HepG2 (cell line): Measurements from ENCODE around the gene CLTA. TPM values are rescaled to one million over a fixed set of nuclear protein-coding genes. Genes with fewer than 3 reads are reported as not detected.
A peak's percentile ranks its signal among the peaks of the same experiment; 100 is the strongest.

Experiments
- ATAC-seq: fragments of 200-7000 bp; cut with Tn5 transposase; 3 replicates; pipeline ENCODE4 v1.9.1; 2020; ENCODE audit warnings: mild to moderate bottlenecking, moderate library complexity
- BruUV-seq: library from RNA; stranded (reverse); fragments of 400-500 nt; replicated peaks from 2 replicates; lab custom pipeline; 2021; lab: Mats Ljungman, UMichigan
- CTCF ChIA-PET: fragments of 300-600 bp; formaldehyde crosslinking; extraction: SDS; loops from one replicate; lab custom pipeline; 2021; ENCODE audit warnings: low total read pairs, inconsistent platforms, low intra/inter-chr PET ratio; lab: Yijun Ruan, JAX
- POLR2A ChIA-PET: fragments of 350-600 bp; sonication (Branson Sonifier 250); formaldehyde crosslinking; loops from one replicate; lab custom pipeline; 2020; ENCODE audit warnings: antibody characterized with exemption, inconsistent platforms; lab: Yijun Ruan, JAX
- DNase-seq: peaks from one replicate; pipeline ENCODE4 v3.0.0-alpha.2; 2015; ENCODE audit warnings: low spot score
- FAIRE-seq: peaks from 3 replicates; lab custom pipeline; 2011; peaks lifted over from hg19 to GRCh38; lab: Jason Lieb, UNC
- H2AFZ ChIP-seq: one replicate; pipeline ENCODE4 v1.6.1; 2011; ENCODE audit warnings: low read length, inconsistent platforms
- H3K27ac ChIP-seq: fragments of 300-600 bp; 3 replicates; pipeline ENCODE4 v1.8.0; 2011; ENCODE audit warnings: mixed run types, mild to moderate bottlenecking, mixed read lengths, low read length, inconsistent platforms; ENCODE audit not compliant: insufficient read depth; ENCODE audit errors: extremely low read length
- H3K27me3 ChIP-seq, 2 experiments: fragments of 200-600 bp in 1 of 2; 2 replicates in 1 of 2; 3 replicates in 1 of 2; pipeline versions ENCODE4 v1.6.0 to v1.8.0; 2011; ENCODE audit warnings: low read length in 2 of 2, mild to moderate bottlenecking in 2 of 2, moderate library complexity in 2 of 2, inconsistent platforms in 1 of 2; ENCODE audit not compliant: insufficient read depth in 2 of 2, control insufficient read depth in 1 of 2
- H3K36me3 ChIP-seq, 2 experiments: fragments of 200-600 bp in 1 of 2; replicated peaks in 1 of 2; 2 replicates in 1 of 2; 3 replicates in 1 of 2; pipeline versions ENCODE4 v1.5.1 to v1.8.0; 2011; ENCODE audit warnings: low read length in 2 of 2, inconsistent platforms in 1 of 2; ENCODE audit not compliant: insufficient read depth in 2 of 2, control insufficient read depth in 1 of 2
- H3K4me1 ChIP-seq: 2 replicates; pipeline ENCODE4 v1.5.1; 2012; ENCODE audit warnings: low read length, inconsistent platforms; ENCODE audit not compliant: insufficient read depth
- H3K4me2 ChIP-seq: 2 replicates; pipeline ENCODE4 v1.6.0; 2011; ENCODE audit warnings: low read depth, low read length, inconsistent platforms
- H3K4me3 ChIP-seq, 3 experiments: fragments of 200-600 bp in 1 of 3; sonication (generic), shearing (Covaris generic) in 1 of 3; replicated peaks in 1 of 3; 2 replicates each; pipeline ENCODE4 v1.5.1; 2011 to 2016; ENCODE audit warnings: low read length in 3 of 3, inconsistent platforms in 2 of 3, low read depth in 2 of 3, mild to moderate bottlenecking in 2 of 3, control low read depth in 1 of 3, mixed read lengths in 1 of 3; ENCODE audit not compliant: insufficient read depth in 1 of 3
- H3K79me2 ChIP-seq: one replicate; pipeline ENCODE4 v1.6.1; 2011; ENCODE audit warnings: low read length, inconsistent platforms; ENCODE audit not compliant: insufficient read depth
- H3K9ac ChIP-seq: 2 replicates; pipeline ENCODE4 v1.6.0; 2011; ENCODE audit warnings: mild to moderate bottlenecking, low read depth, low read length, inconsistent platforms; ENCODE audit not compliant: insufficient read depth
- H3K9me3 ChIP-seq: 2 replicates; pipeline ENCODE4 v1.5.1; 2012; ENCODE audit warnings: mild to moderate bottlenecking, low read length
- H4K20me1 ChIP-seq: 2 replicates; pipeline ENCODE4 v1.6.0; 2011; ENCODE audit warnings: inconsistent platforms, mild to moderate bottlenecking, low read length, moderate library complexity; ENCODE audit not compliant: insufficient read depth
- MEIS1 ChIP-seq: sonication (generic); formaldehyde crosslinking; IDR thresholded peaks from 2 replicates; pipeline ENCODE4 v1.9.0; 2021; ENCODE audit warnings: mild to moderate bottlenecking, missing genetic modification reagents, moderate library complexity, borderline replicate concordance
- POLR2G ChIP-seq: fragments of 200-400 bp; formaldehyde crosslinking; IDR thresholded peaks from 2 replicates; pipeline ENCODE4 v1.6.1; 2018; ENCODE audit warnings: mild to moderate bottlenecking, low read depth, low read length, moderate library complexity
- RBFOX2 ChIP-seq: fragments of 200-400 bp; formaldehyde crosslinking; IDR thresholded peaks from 2 replicates; pipeline ENCODE4 v1.6.1; 2017; ENCODE audit warnings: low read depth, mild to moderate bottlenecking, low read length
- XBP1 ChIP-seq: sonication (generic); formaldehyde crosslinking; IDR thresholded peaks from 2 replicates; pipeline ENCODE4 v1.5.0; 2020; ENCODE audit warnings: missing genetic modification reagents
- ZNF18 ChIP-seq: sonication (generic); formaldehyde crosslinking; IDR thresholded peaks from 2 replicates; pipeline ENCODE4 v1.8.0; 2022; ENCODE audit warnings: mild to moderate bottlenecking, missing genetic modification reagents; ENCODE audit not compliant: insufficient replicate concordance
- ZSCAN25 ChIP-seq: sonication (generic); formaldehyde crosslinking; IDR thresholded peaks from 2 replicates; pipeline ENCODE4 v1.8.0; 2022; ENCODE audit warnings: mild to moderate bottlenecking, missing genetic modification reagents
- WGBS: methylation state at CpG from one replicate; pipeline ENCODE4 v1.1.6; 2017; ENCODE audit warnings: low lambda C conversion rate; 5-methylcytosine and 5-hydroxymethylcytosine counted together
- in situ Hi-C: cut with HindIII; loops from 2 replicates; pipeline ENCODE4 v1.10.0; 2017; ENCODE audit warnings: low pct_unique_long_range_greater_than_20kb; ENCODE audit not compliant: extremely low pct_ligation_motif_present
- intact Hi-C: fragments of 100-400 bp; cut with micrococcal nuclease; formaldehyde crosslinking; loops from one replicate; pipeline ENCODE4 v1.10.0; 2022; ENCODE audit not compliant: unreplicated experiment
- polyA plus RNA-seq, 8 experiments: library from polyadenylated mRNA; depleted of rRNA in 3 of 8; stranded (reverse) in 7 of 8; unstranded in 1 of 8; fragments of >200 nt; fragmentation: Illumina TruSeq in 4 of 8; extraction: Trizol in 4 of 8; gene quantifications; 2 replicates each; pipeline versions ENCODE4 v1.2.1 to v1.2.3, GENCODE V29; 2011 to 2016; ENCODE audit warnings: low read depth in 4 of 8, missing spikeins in 1 of 8, mixed read lengths in 1 of 8; ENCODE audit not compliant: insufficient read depth in 1 of 8
- total RNA-seq, 5 experiments: library from RNA; depleted of rRNA; stranded (reverse); fragments of >200 nt; fragmentation: Illumina TruSeq; extraction: Trizol; gene quantifications; 2 replicates each; pipeline ENCODE4 v1.2.3, GENCODE V29; 2016; ENCODE audit warnings: low read depth in 1 of 5

Gene CLTA
- total and polyA plus RNA-seq, 2 of the 13 experiments (the other 11 are each of a cell fraction or from before 2014, with no cell fraction given) = 143 to 222 TPM

- POLR2A ChIA-PET = interaction anchor here (1.6 to 5.3 kb wide), 5 partner anchors 14 to 67 kb away, joined by 4 to 62 read pairs (median 9); partner anchors contain the start of gene GNE
- peaks cover 38% of the 10 kb centered on the region for H3K79me2 ChIP-seq
- H4K20me1 ChIP-seq = peaks cover 14% of the 10 kb centered on the region
- peak overlapping the region; percentile 76 for H3K27ac ChIP-seq
- CTCF ChIA-PET = no interaction called here
- peak overlapping the region; percentile 96 for H3K4me2 ChIP-seq
- in situ Hi-C loops = no loop called here
- H3K4me3 ChIP-seq = peak overlapping the region; percentile 84 to 86 (median 85)
- no peak for DNase-seq
- TF ChIP-seq ZSCAN25 (CRISPR knock-in tag) (0 out of 2 replicates have a peak, but pooled peaks have one; percentile 9), MEIS1 (CRISPR knock-in tag) (no peak)
- TF ChIP-seq, all 625 proteins: peak for 1
- Histone ChIP-seq H2AFZ (no peak overlapping the region), H3K4me1 (peaks cover 36% of the 10 kb centered on the region), H3K9me3 (no peaks in the 10 kb centered on the region), H3K27me3 (no peaks in the 10 kb centered on the region; a peak in 1 of 5 replicates), H3K9ac (peak overlapping the region; percentile 90), H3K36me3 (peaks cover 1 to 3% of the 10 kb centered on the region in 2 experiments; a peak in 2 of 5 replicates)
- WGBS = 3% methylated on average over 7 of the region's 7 CpGs
- ATAC-seq (no peak), FAIRE-seq (no peak)
- intact Hi-C loops = no loop called here
- no TSS peak for BruUV-seq
Measured at GRCh38 chr9:36191686-36192085, 965 bp downstream of the CLTA start.

GRCh38 chr9:36192196-36192595, 1.5 kb downstream of the CLTA start:
- WGBS = 73% methylated on average over 4 of the region's 4 CpGs
- Histone ChIP-seq H3K9ac (peak overlapping the region; percentile 90), H3K27ac (no peak overlapping the region), H3K9me3 (no peaks in the 10 kb centered on the region), H3K4me3 (peak overlapping the region; percentile 84 to 86 (median 85)), H3K4me2 (peak overlapping the region; percentile 96), H4K20me1 (peaks cover 14% of the 10 kb centered on the region), H3K4me1 (peaks cover 36% of the 10 kb centered on the region), H3K36me3 (peaks cover 1 to 6% of the 10 kb centered on the region in 2 experiments; a peak in 2 of 5 replicates), H2AFZ (no peak overlapping the region), H3K27me3 (no peaks in the 10 kb centered on the region; a peak in 1 of 5 replicates), H3K79me2 (peaks cover 38% of the 10 kb centered on the region)
- 0 out of 2 replicates have a peak, but pooled peaks have one; percentile 6 for TF ChIP-seq POLR2G
- no peak for TF ChIP-seq XBP1
- peak; percentile 30 for TF ChIP-seq ZNF18 (CRISPR knock-in tag)
- 0 out of 2 replicates have a peak, but pooled peaks have one; percentile 3 for TF ChIP-seq RBFOX2
- intact Hi-C loops (no loop called here), in situ Hi-C loops (no loop called here)
- POLR2A ChIA-PET = interaction anchor here (2.1 to 5.3 kb wide), 2 partner anchors 14 to 66 kb away, joined by 23 to 62 read pairs; partner anchors contain the start of gene GNE
- CTCF ChIA-PET = no interaction called here
- ATAC-seq = no peak
- DNase-seq = no peak
- no peak for FAIRE-seq
- no TSS peak for BruUV-seq
